ENCODE results near the gene NDST4.

The NDST4 gene

GRCh38 chr4:115121351-115122043 is 8.1 kb upstream of the NDST4 start:
- H3K9ac ChIP-seq = no peak overlapping the region
- H3K27me3 ChIP-seq (ENCODE audit: control insufficient read depth, insufficient read depth, low read length) = no peaks in the 10 kb centered on the region

GRCh38 chr4:115119804-115120352 is 6.5 kb upstream of the NDST4 start:
- TF ChIP-seq CTCF (IDR thresholded peaks at IDR 0.05) = no peak
- H3K4me3 ChIP-seq (ENCODE audit: low read depth, low read length) = no peak overlapping the region
- no peak overlapping the region for H3K27ac ChIP-seq
- no peaks in the 10 kb centered on the region for H3K4me1 ChIP-seq
- H3K4me2 ChIP-seq (ENCODE audit: low read length) = no peak overlapping the region
- no peak overlapping the region for H3K9ac ChIP-seq
- no peaks in the 10 kb centered on the region for H3K79me2 ChIP-seq
- H3K9me3 ChIP-seq (ENCODE audit: control insufficient read depth, low read length) = no peaks in the 10 kb centered on the region
- H2AFZ ChIP-seq = no peak overlapping the region
- no peaks in the 10 kb centered on the region for H3K36me3 ChIP-seq (ENCODE audit: control insufficient read depth, insufficient read depth, low read length)
- no peaks in the 10 kb centered on the region for H3K27me3 ChIP-seq (ENCODE audit: control insufficient read depth, insufficient read depth, low read length)

More at GRCh38 chr4:115121351-115122043, 8.1 kb upstream of the NDST4 start:
- Histone ChIP-seq H3K36me3 (ENCODE audit: control insufficient read depth, insufficient read depth, low read length) (no peaks in the 10 kb centered on the region), H3K4me2 (ENCODE audit: low read length) (no peak overlapping the region), H3K4me3 (ENCODE audit: low read depth, low read length) (no peak overlapping the region), H3K79me2 (no peaks in the 10 kb centered on the region), H2AFZ (no peak overlapping the region), H3K27ac (no peak overlapping the region), H3K9me3 (ENCODE audit: control insufficient read depth, low read length) (no peaks in the 10 kb centered on the region), H3K4me1 (no peaks in the 10 kb centered on the region)
- no peak for TF ChIP-seq CTCF (IDR thresholded peaks at IDR 0.05)

GRCh38 chr4:115117651-115118050 is 4.2 kb upstream of the NDST4 start:
- no peaks in the 10 kb centered on the region for H3K79me2 ChIP-seq
- H2AFZ ChIP-seq = no peak overlapping the region
- H3K9me3 ChIP-seq (ENCODE audit: control insufficient read depth, low read length) = no peaks in the 10 kb centered on the region
- H3K4me2 ChIP-seq (ENCODE audit: low read length) = no peak overlapping the region
- no peak overlapping the region for H3K9ac ChIP-seq
- H3K4me3 ChIP-seq (ENCODE audit: low read depth, low read length) = no peak overlapping the region
- no peaks in the 10 kb centered on the region for H3K27me3 ChIP-seq (ENCODE audit: control insufficient read depth, insufficient read depth, low read length)
- no peak for TF ChIP-seq CTCF (IDR thresholded peaks at IDR 0.05)
- H3K36me3 ChIP-seq (ENCODE audit: control insufficient read depth, insufficient read depth, low read length) = no peaks in the 10 kb centered on the region
- H3K27ac ChIP-seq = no peak overlapping the region
- no peaks in the 10 kb centered on the region for H3K4me1 ChIP-seq

- H2AFZ ChIP-seq = no peak overlapping the region
- no peaks in the 10 kb centered on the region for H3K36me3 ChIP-seq (ENCODE audit: control insufficient read depth, insufficient read depth, low read length)
- H3K79me2 ChIP-seq = no peaks in the 10 kb centered on the region
- no peaks in the 10 kb centered on the region for H3K27me3 ChIP-seq (ENCODE audit: control insufficient read depth, insufficient read depth, low read length)
- no peak for TF ChIP-seq CTCF (IDR thresholded peaks at IDR 0.05)
- H3K27ac ChIP-seq = no peak overlapping the region
- H3K4me1 ChIP-seq = no peaks in the 10 kb centered on the region
- H3K4me2 ChIP-seq (ENCODE audit: low read length) = no peak overlapping the region
- H3K4me3 ChIP-seq (ENCODE audit: low read depth, low read length) = no peak overlapping the region
- H3K9ac ChIP-seq = no peak overlapping the region
- no peaks in the 10 kb centered on the region for H3K9me3 ChIP-seq (ENCODE audit: control insufficient read depth, low read length)
These were observed 2.9 kb downstream of the NDST4 start for GRCh38 chr4:115110191-115111181.

All from parathyroid adenoma (tissue), 2 donors.